Fibroblast of the aortic adventitia (primary cell): ENCODE data around the gene TEX13A. TPM values are rescaled to one million over a fixed set of nuclear protein-coding genes. Genes with fewer than 3 reads are reported as not detected.

Experiments used
- DNase-seq: peaks from one replicate; pipeline ENCODE4 v3.0.0-alpha.2; 2010; ENCODE audit warnings: low read depth
- H3K4me3 ChIP-seq: 2 replicates; pipeline ENCODE4 v1.5.1; 2011; ENCODE audit warnings: low read depth, mild to moderate bottlenecking, control low read depth, low read length, moderate library complexity
- CTCF ChIP-seq: IDR thresholded peaks from 2 replicates; pipeline ENCODE4 v1.5.1; 2011; ENCODE audit warnings: mild to moderate bottlenecking, low read length, control low read depth, inconsistent platforms; ENCODE audit not compliant: insufficient read depth
- total RNA-seq: library from RNA; depleted of rRNA; stranded (reverse); fragments of >200 nt; gene quantifications from 2 replicates; pipeline ENCODE4 v1.2.3, GENCODE V29; 2012; ENCODE audit warnings: low replicate concordance

TEX13A gene
- total RNA-seq, 1 donor = not detected

- no peak for DNase-seq
- no peak overlapping the region for H3K4me3 ChIP-seq
- no peak for TF ChIP-seq CTCF
Observed at GRCh38 chrX:105189093-105189492, 31.4 kb downstream of the TEX13A start.

- TF ChIP-seq CTCF = no peak
- H3K4me3 ChIP-seq = no peak overlapping the region
- DNase-seq = no peak
Observed at GRCh38 chrX:105179644-105180043, 40.9 kb downstream of the TEX13A start.

- TF ChIP-seq CTCF = no peak
- H3K4me3 ChIP-seq = no peak overlapping the region
- DNase-seq = no peak
Observed at GRCh38 chrX:105173071-105173470, 47.4 kb downstream of the TEX13A start.
